ENCODE data around the gene U2AF1L4.
"Not testable (repeated sequence)": the region's sequence is repeated elsewhere in the genome, so short reads cannot be mapped to it uniquely, and the experiment has no call there.

U2AF1L4 gene

GRCh38 chr19:35725216-35725861 is 19.9 kb downstream of the U2AF1L4 start:
- DNase-seq (ENCODE audit: low read depth), result no peak

GRCh38 chr19:35724560-35724959 is 20.7 kb downstream of the U2AF1L4 start:
- no peak for DNase-seq (ENCODE audit: low read depth)

- DNase-seq (ENCODE audit: low read depth), result not testable (repeated sequence)
Observed at GRCh38 chr19:35724132-35724531, 21.1 kb downstream of the U2AF1L4 start.

- no peak for DNase-seq (ENCODE audit: low read depth)
Observed at GRCh38 chr19:35723671-35724070, 21.5 kb downstream of the U2AF1L4 start.

GRCh38 chr19:35722897-35723296 is 22.3 kb downstream of the U2AF1L4 start:
- DNase-seq (ENCODE audit: low read depth), result no peak

- DNase-seq (ENCODE audit: low read depth), result no peak
Observed at GRCh38 chr19:35722461-35722860, 22.8 kb downstream of the U2AF1L4 start.

- no peak for DNase-seq (ENCODE audit: low read depth)
Observed at GRCh38 chr19:35721374-35721773, 23.8 kb downstream of the U2AF1L4 start.

- DNase-seq (ENCODE audit: low read depth), result no peak
Observed at GRCh38 chr19:35720648-35721047, 24.6 kb downstream of the U2AF1L4 start.

GRCh38 chr19:35720163-35720524 is 25.1 kb downstream of the U2AF1L4 start:
- no peak for DNase-seq (ENCODE audit: low read depth)

GRCh38 chr19:35719402-35720162 is 25.6 kb downstream of the U2AF1L4 start:
- DNase-seq (ENCODE audit: low read depth), result no peak

- DNase-seq (ENCODE audit: low read depth), result no peak
Observed at GRCh38 chr19:35718345-35719041, 26.7 kb downstream of the U2AF1L4 start.

- DNase-seq (ENCODE audit: low read depth), result no peak
Observed at GRCh38 chr19:35717665-35718344, 27.4 kb downstream of the U2AF1L4 start, which contains the start of gene KMT2B. TSS of gene KMT2B (plus strand) at chr19:35718003. CDS start at chr19:35718019, 16 bp downstream.

- peak; percentile 96 for DNase-seq (ENCODE audit: low read depth)
Observed at GRCh38 chr19:35716801-35717664, 28.2 kb downstream of the U2AF1L4 start.

GRCh38 chr19:35715981-35716800 is 29.0 kb downstream of the U2AF1L4 start:
- no peak for DNase-seq (ENCODE audit: low read depth)

- DNase-seq (ENCODE audit: low read depth), result no peak
Observed at GRCh38 chr19:35715355-35715809, 29.8 kb downstream of the U2AF1L4 start.

- DNase-seq (ENCODE audit: low read depth), result no peak
Observed at GRCh38 chr19:35714601-35715354, 30.4 kb downstream of the U2AF1L4 start.

- no peak for DNase-seq (ENCODE audit: low read depth)
Observed at GRCh38 chr19:35713904-35714495, 31.2 kb downstream of the U2AF1L4 start.

- no peak for DNase-seq (ENCODE audit: low read depth)
Observed at GRCh38 chr19:35713506-35713850, 31.7 kb downstream of the U2AF1L4 start.

Measured in T follicular helper cell (primary cell).